ENCODE results near the gene CSTPP1.
"Not testable (repeated sequence)": the region's sequence is repeated elsewhere in the genome, so short reads cannot be mapped to it uniquely, and the experiment has no call there.

GRCh38 chr11:47208008-47208552, 271.5 kb downstream of the CSTPP1 start:
- not testable (repeated sequence) for TF ChIP-seq CTCF (IDR thresholded peaks at IDR 0.05; ENCODE audit: insufficient read depth, low read length); POLR2AphosphoS5 (IDR thresholded peaks at IDR 0.05; ENCODE audit: low read depth); GABPA (IDR thresholded peaks at IDR 0.05; ENCODE audit: low read depth)
- TF ChIP-seq, protein P1, sequence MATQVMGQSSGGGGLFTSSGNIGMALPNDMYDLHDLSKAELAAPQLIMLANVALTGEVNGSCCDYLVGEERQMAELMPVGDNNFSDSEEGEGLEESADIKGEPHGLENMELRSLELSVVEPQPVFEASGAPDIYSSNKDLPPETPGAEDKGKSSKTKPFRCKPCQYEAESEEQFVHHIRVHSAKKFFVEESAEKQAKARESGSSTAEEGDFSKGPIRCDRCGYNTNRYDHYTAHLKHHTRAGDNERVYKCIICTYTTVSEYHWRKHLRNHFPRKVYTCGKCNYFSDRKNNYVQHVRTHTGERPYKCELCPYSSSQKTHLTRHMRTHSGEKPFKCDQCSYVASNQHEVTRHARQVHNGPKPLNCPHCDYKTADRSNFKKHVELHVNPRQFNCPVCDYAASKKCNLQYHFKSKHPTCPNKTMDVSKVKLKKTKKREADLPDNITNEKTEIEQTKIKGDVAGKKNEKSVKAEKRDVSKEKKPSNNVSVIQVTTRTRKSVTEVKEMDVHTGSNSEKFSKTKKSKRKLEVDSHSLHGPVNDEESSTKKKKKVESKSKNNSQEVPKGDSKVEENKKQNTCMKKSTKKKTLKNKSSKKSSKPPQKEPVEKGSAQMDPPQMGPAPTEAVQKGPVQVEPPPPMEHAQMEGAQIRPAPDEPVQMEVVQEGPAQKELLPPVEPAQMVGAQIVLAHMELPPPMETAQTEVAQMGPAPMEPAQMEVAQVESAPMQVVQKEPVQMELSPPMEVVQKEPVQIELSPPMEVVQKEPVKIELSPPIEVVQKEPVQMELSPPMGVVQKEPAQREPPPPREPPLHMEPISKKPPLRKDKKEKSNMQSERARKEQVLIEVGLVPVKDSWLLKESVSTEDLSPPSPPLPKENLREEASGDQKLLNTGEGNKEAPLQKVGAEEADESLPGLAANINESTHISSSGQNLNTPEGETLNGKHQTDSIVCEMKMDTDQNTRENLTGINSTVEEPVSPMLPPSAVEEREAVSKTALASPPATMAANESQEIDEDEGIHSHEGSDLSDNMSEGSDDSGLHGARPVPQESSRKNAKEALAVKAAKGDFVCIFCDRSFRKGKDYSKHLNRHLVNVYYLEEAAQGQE (IDR thresholded peaks at IDR 0.05; ENCODE audit: insufficient replicate concordance, low read depth): not testable (repeated sequence)

All from HL-60 (cell line).